Vagina (tissue), 2 donors: ENCODE data around the gene MRPL20.

Experiments used
- POLR2A ChIP-seq, 2 donors: fragments of 450-650 bp; IDR thresholded peaks; one replicate each; pipeline ENCODE4 v1.6.1; 2017; ENCODE audit warnings: antibody characterized with exemption in 2 of 2, mild to moderate bottlenecking in 2 of 2, moderate library complexity in 2 of 2
- POLR2AphosphoS5 ChIP-seq, 2 donors: sonication (generic); formaldehyde crosslinking; IDR thresholded peaks; one replicate each; pipeline ENCODE4 v1.9.0; 2017; ENCODE audit warnings: antibody characterized with exemption in 2 of 2, mild to moderate bottlenecking in 2 of 2, low read depth in 1 of 2; ENCODE audit not compliant: insufficient read depth in 1 of 2
- TF ChIP-seq, protein P1 (sequence below), 3 experiments: fragments of 450-650 bp in 2 of 3; fragments of 200-600 bp in 1 of 3; sonication (generic) in 1 of 3; IDR thresholded peaks; one replicate each; pipeline ENCODE4 v1.5.1; 2017 to 2019; ENCODE audit warnings: antibody characterized with exemption in 3 of 3, mild to moderate bottlenecking in 2 of 3, moderate library complexity in 2 of 3

DNA sequence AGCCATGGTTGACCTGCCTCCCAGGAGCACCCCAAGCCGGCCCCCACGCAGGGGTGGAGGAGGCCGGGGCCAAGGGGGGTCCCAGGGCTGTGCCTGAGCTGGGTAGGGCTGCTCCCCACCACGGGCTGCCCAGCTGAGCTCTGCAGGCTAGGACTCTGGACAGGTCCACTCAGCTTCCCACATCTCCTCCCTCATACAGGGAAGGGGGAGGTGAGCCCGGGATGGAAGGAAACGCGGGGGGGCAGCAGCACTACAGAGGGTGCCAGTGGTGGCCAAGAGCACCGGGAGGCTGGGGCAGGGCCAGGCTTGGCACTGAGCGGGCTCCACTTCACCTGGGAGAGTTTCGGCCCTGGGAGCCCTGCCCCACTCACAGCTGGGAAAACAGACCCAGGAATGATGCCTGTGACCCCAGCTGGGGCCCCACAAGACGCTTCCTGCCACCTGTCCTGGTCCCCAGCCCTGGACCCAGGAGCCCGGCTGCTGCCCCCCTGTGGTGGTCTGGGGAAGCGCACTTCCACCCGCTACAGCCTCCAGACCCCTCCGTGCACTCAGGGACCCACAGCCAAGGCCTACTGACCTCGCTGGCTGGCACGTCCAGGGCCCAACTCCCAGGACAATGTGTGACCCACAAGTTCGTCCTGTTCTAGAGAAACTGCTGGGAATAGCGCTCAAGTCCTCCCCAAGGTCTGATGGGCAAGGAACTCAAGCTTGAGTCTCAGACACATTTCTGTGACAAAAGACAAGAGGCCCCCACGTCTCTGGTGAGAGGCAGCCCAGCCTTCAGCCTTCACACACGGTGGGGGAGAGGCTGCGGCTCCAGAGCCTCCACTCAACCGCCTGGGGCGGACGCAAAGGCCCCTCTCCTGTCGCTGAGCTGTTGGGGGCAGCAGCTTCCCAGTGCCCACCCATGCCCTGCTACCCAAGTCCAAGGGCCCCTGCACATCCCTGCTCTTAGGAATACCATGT lies 35.1 kb downstream of the MRPL20 start:
- TF ChIP-seq, protein P1, sequence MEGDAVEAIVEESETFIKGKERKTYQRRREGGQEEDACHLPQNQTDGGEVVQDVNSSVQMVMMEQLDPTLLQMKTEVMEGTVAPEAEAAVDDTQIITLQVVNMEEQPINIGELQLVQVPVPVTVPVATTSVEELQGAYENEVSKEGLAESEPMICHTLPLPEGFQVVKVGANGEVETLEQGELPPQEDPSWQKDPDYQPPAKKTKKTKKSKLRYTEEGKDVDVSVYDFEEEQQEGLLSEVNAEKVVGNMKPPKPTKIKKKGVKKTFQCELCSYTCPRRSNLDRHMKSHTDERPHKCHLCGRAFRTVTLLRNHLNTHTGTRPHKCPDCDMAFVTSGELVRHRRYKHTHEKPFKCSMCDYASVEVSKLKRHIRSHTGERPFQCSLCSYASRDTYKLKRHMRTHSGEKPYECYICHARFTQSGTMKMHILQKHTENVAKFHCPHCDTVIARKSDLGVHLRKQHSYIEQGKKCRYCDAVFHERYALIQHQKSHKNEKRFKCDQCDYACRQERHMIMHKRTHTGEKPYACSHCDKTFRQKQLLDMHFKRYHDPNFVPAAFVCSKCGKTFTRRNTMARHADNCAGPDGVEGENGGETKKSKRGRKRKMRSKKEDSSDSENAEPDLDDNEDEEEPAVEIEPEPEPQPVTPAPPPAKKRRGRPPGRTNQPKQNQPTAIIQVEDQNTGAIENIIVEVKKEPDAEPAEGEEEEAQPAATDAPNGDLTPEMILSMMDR (IDR thresholded peaks at IDR 0.05) = peak; percentile 61 to 88 (median 85)
- TF ChIP-seq POLR2A (IDR thresholded peaks at IDR 0.05) (no peak), POLR2AphosphoS5 (IDR thresholded peaks at IDR 0.05; ENCODE audit: insufficient read depth in 1 of 2, low read depth in 1 of 2) (peak in 1 of 2 donors; percentile 33)
